Right hindlimb (tissue), 1 donor: ENCODE measurements around the gene SKI.

Experiments used
- DNase-seq: peaks from one replicate; pipeline ENCODE4 v3.0.0-alpha.2; 2018

The SKI gene

GRCh38 chr1:2298685-2299084 is 70.6 kb downstream of the SKI start:
- DNase-seq, result no peak

GRCh38 chr1:2299131-2299627 is 71.1 kb downstream of the SKI start:
- peak; percentile 58 for DNase-seq

GRCh38 chr1:2300004-2300771 is 72.1 kb downstream of the SKI start:
- DNase-seq, result peak; percentile 62

GRCh38 chr1:2300851-2301606 is 72.9 kb downstream of the SKI start:
- peak; percentile 81 for DNase-seq

DNA sequence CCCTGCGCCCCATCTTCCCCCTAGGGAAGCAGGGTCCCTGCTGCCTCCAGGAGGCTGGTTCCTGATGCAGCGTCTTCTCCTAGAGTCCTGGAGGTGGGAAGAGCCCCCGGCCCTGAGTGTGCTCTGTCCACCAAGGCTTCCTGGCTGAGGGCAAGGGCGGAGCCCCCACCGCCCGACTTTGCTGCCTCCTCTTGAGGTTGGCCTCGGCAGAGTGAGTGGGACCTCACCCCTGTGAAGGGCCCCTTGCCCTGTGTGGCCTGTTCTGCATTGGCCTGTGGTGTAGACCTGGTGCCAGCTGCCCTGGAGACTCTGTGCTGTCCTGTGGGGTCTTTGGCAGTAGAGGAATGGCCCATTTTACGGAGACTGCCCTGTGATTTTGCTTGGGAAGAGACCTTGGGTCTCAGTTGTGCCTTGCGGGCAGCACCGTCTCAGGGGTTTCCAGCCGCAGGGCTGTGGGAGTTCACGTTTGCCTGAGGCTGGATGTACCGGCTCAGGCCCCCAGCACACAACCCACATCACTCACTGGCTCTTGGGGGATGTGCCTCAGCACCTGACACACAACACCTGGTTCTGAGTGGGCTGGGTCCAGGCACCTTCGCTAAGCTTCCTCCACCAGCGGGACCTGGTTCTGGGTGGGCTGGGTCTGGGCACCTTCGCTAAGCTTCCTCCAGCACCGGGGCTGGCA is 73.6 kb downstream of the SKI start:
- DNase-seq, result peak; percentile 33

DNA sequence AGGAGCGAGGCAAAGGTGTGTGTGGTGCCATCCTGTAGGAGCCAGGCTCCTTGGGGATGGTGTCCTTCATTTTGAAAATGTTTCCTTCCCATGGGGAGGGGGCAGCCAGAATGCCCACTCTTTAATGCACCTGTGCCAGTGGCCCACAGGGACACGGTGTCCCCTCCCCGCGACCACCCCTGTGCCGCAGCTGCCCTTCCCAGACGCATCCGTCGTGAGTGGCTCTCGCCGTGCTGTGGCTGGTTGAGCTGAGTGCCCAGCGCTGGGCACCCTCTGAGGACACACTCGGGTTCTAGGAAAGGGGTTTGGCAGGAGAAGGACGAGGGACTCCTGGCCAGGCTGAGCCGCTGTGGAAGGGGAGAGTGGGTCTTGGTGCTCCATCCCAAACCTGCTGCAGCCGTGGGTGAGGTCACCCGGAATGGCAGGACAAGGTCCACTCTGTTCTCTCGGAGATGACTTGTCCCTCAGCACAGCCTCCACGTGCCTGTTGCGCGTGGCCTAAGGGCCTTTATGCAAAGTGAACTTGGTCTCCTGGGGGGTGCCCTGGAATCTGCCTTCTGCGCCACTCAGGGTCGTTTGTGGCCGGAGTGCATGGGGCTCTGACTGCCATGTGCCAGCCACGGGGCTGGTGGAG is 74.3 kb downstream of the SKI start:
- no peak for DNase-seq

DNA sequence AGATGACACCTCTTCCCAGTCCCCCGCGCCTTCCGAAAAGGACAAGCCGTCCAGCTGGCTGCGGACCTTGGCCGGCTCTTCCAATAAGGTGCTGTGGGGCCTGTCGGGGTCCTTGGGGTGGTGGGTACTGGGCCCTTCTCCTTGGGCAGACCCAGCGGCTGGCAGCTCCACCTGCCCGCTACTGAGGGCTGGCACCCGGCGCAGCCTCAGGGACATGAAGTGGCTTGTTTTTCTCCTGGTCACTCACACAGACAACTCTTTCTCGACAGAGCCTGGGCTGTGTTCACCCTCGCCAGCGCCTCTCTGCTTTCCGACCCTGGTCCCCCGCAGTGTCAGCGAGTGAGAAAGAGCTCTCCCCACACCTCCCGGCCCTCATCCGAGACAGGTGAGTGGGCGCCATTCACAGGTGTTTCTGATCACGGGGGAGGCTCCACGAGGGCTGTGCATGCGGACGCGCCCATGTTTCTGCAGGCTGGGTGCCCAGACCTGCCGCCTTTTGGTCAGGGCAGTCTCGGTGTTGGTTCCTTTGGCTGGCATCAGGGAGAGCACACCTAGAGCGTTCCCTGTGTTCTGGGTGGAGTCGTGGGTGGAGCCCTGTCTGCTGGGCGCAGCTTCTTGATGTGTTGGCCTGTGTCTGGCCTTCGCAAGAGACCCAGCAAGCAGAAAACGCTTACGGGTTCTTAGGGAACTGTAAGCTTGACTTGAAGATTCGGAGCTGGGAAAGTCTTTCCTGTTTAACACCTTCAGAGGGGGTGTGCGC is 75.1 kb downstream of the SKI start:
- DNase-seq, result no peak

DNA sequence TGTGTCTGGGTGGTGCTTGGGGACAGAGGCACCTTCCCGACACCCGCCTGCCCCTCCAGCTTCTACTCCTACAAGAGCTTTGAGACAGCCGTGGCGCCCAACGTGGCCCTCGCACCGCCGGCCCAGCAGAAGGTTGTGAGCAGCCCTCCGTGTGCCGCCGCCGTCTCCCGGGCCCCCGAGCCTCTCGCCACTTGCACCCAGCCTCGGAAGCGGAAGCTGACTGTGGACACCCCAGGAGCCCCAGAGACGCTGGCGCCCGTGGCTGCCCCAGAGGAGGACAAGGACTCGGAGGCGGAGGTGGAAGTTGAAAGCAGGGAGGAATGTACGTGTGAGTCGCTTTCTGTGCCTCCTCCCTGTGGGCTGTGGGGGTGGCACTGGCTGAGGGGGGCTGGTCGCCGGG is 75.7 kb downstream of the SKI start:
- DNase-seq, result no peak

- DNase-seq, result no peak
Observed at GRCh38 chr1:2304282-2304681, 76.2 kb downstream of the SKI start.

DNA sequence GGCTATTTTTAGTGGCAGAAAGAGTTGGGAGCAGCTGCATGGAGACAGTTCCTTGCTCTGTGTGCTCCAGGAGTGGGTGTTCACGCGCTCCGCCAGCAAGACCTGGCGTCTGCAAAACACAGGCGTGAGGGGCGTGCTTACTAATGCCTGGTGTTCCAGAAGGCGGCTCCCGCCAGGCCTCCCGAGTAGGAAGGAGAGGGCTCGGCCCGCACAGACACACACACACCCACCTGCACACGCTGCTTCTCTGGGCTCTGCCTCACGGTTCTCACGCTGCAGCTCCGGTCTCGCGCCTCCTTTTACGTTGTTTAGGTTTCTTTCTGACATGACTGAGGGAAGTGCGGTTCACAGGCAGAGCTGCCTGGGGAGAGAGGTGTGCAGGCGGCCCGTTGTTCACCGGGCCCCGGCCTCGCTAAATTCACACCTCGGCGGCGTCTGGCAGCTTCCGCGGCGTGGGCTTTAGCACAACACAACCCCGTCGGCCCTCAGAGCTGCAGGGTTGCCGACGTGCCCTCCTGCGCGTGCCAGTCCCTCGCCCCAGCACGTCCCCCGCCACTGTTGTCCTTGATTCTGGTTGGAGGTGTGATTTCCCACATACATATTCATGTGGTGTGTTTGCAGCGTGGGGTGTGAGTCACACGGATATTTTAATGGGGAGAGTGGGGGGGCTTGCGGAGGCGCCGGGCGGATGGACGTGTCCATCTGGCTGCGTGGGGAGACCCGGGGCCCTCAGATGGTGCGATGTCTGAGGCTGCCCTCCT is 77.0 kb downstream of the SKI start:
- peak; percentile 81 for DNase-seq

DNA sequence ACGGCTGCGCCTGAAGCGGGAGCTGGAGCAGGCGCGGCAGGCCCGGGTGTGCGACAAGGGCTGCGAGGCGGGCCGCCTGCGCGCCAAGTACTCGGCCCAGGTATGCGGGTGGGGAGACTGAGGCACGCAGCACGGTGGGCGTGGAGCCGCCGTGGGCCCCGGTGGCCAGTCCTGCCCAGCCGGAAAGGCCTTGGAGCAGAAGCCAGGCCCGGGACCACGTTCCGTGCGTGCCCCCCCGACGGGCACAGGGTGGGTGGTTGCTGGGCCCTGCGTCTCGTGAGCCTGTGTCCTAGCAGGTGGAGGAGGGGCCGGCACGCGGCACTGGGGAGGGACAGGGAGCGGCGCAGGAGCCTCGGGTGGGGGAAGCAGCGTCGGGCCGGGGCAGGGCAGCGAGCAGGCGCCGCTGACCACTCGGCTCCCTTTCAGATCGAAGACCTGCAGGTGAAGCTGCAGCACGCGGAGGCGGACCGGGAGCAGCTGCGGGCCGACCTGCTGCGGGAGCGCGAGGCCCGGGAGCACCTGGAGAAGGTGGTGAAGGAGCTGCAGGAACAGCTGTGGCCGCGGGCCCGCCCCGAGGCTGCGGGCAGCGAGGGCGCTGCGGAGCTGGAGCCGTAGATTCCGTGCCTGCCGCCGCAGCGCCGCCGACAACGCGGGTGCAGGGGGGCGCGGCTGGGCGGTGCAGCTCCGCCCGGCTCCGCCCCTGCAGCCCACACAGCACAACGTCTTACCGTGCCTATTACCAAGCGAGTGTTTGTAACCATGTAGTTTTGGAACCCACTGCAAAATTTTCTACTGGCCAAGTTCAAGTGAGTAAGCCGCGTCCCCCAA is 78.2 kb downstream of the SKI start:
- DNase-seq, result no peak

- no peak for DNase-seq
Observed at GRCh38 chr1:2307064-2307605, 79.0 kb downstream of the SKI start.

DNA sequence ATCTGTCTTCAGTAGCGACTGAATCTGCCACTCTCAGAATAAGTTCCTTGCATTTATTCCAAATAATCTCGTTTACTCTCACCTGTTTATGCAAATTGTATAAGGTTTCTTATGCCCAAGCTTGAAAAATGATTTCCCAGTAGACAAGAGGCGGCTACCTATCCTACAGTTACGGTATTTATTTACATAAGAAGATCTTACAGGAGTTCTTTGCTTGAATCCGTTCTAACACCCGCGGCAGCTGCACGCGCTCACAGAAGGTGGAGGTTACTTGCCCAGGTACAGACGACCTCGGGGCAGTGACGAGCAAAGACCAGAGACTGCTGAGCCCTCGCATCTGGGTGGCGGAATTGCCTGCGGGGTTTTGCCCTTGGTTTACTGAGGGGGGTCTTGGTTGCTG is 79.9 kb downstream of the SKI start:
- DNase-seq, result no peak

DNA sequence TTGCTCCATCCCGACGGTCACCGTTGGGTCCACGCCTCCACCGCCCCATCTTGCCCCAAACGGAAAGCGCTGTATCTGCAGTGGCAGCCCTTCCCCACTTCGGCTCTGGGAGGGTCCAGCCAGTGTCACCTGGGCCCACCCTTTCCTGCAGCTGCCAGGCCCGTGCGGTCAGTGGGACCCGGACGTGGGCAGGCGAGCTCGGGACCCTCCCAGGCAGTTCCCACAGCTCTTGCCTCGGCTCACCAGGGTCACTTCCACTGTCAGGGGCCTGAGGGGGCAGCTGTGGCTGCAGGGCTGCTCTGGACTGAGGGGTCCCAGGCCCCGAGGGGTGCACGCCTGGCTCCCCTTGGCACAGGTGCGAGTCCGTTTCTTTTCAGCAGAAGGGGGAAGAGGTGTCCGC is 80.7 kb downstream of the SKI start:
- DNase-seq, result no peak

DNA sequence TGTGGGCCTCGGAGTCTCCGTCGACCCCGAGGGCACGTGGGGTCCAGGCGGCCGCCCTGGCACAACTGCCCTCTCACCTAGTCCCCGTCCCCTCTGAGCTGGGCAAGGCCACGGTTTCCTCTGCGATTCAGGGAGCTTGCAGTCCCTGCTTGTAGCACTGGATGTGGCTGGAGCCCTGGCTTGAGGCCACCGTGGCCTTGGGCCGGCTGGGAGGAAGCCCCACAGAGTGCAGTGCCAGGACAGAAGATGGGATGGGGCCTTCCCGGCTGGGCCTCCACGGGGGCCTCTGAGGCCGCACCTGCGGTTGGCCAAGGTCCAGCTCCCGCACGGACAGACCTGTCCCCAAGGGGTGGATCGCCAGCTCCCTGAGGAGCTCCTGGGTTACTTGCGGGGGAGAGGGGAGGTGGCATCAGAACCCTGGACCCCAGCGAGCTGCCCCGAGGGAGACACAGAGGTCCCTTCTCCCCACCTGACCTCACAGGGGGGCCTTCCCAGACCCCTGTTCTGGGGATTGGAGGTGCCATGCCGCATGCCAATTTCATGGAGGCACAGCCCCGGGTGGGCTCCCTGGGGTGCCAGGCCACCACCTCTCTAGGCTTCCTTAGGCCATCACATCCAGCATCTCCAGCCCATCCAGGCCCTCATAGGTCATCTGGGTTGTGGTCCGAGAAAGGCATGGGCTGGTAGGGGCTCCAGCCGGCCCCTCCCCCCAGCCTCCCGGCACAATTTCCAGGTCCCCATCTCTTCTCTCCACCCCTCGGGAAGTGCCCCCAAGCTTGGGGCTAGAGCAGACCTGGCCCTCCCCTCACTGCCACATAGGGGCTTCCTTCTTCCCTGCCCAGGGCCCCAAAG is 82.4 kb downstream of the SKI start:
- DNase-seq, result no peak

DNA sequence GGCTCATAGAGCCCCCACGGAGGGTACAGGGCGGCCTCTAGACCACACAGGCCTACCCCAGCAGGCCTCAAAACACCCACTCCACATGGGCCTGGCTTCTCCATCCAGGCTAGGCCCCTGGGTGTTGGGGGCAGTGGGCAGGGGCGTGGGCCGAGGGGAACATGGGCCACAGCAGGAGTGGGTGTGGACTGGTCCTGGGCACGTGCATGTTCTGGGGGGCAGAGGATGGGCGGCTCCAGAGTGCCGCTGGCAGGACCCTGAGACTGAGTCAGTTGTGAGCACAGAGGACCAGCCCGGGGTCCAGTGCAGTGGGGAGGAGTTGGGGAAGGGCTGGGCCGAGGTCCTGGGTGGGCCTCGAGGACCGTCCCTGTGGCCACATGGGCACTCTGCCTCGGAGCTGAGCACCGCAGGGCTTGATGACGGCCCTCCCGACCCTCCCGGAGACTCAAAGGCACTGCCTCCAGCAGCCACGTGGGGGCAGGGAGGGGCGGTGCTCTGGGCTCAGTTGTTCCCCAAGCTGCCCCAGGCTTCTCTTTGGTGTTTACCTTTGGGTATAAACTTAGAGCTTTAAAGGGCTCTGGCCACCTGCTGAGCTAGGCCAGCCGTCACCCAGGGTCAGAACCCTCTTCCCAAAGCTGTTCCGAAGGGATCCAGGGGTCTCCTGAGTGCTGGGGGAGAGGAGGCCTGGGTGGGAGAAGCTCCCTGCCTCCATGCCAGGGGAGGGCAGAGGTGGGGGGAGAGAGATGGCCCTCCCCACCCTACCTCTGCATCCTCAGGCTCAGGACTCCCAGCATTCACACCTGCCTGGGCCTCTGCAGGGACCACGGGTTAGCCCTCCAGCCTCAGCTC is 83.3 kb downstream of the SKI start:
- DNase-seq, result peak; percentile 78

DNA sequence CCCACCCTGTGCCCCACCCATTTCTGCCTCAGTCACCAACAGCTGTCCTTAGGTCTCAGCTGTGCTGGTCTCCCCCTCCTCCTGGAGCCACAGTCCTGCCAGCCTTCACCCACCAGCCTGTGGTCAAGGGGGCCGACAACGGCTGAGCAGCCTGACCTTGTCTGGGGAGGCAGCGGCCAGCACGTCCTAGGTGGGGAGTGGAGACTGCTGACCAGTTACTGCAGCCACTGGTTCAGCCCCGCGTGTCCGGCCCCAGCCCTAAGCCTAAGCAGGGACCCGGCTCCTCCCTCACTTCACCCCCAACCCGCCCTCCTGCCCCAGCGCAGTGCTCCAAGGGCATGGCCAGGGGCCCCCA is 84.0 kb downstream of the SKI start:
- no peak for DNase-seq

GRCh38 chr1:2312515-2313301 is 84.6 kb downstream of the SKI start:
- peak; percentile 84 for DNase-seq
